ENCODE results near the gene SEZ6L2. TPM values are rescaled to one million over a fixed set of nuclear protein-coding genes. Genes with fewer than 3 reads are reported as not detected.

The SEZ6L2 gene
- total and polyA plus RNA-seq, 2 of the 13 experiments (the other 11 are each of a cell fraction or from before 2014, with no cell fraction given) = 14.9 to 16.9 TPM

DNA sequence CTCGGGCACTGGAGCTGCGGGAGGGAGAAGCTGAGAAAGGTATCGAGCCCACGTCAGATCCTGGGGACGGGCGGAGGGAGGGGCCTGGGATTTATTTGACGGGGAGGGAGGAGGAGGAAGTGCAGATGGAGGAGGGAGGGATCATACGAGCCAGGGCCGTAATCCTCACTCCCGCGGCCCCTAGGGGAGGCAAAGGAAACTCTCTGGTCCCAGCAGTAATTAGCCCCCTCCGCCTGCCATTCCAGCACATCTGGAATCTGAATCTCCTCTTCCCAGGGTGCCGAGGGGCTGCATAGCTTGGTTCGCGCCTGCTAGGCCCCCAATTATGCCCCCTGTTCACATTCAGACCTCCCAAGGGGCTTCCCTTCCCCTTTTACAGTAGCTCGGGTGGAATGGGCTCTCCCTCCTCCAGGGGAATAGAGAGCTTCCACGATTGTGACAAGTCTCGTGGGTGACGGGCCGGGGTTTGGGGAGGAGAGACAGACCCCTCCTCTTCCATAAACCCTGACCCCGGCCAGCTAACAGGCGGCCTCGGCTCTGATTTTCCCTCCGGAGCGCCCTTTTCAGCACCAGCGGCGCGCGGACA lies at the start of gene SEZ6L2 (continued):
- no peak for TF ChIP-seq ZNF547 (CRISPR knock-in tag; IDR thresholded peaks at IDR 0.05)

DNA sequence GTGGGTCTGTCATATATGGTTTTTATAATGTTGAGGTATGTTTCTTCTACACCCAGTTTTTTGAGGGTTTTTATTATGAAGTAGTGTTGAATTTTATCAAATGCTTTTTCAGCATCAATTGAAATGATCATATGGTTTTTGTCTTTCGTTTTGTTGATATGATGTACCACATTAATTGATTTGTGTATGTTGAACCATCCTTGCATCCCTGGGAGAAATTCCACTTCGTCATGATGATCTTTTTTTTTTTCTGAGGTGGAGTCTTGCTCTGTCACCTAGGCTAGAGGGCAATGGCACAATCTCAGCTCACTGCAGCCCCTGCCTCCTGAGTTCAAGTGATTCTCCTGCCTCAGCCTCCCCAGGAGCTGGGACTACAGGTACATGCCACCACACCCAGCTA lies 48.5 kb upstream of the SEZ6L2 start:
- Histone ChIP-seq H3K36me3 (replicated peaks in 1 of 2; ENCODE audit: control insufficient read depth in 1 of 2, insufficient read depth in 2 of 2, low read length in 2 of 2) (no peaks in the 10 kb centered on the region), H2AFZ (ENCODE audit: low read length) (no peak overlapping the region), H3K9ac (ENCODE audit: insufficient read depth, low read depth, low read length) (no peak overlapping the region), H3K27me3 (ENCODE audit: control insufficient read depth in 1 of 2, insufficient read depth in 2 of 2, low read length in 2 of 2) (peaks cover 0 to 10% of the 10 kb centered on the region in 2 experiments; a peak in 1 of 5 replicates), H4K20me1 (ENCODE audit: insufficient read depth, low read length) (no peaks in the 10 kb centered on the region), H3K9me3 (ENCODE audit: low read length) (peaks cover 8% of the 10 kb centered on the region; the same call in 1 of the 2 replicates), H3K4me3 (replicated peaks in 1 of 3; ENCODE audit: insufficient read depth in 1 of 3, low read depth in 2 of 3, low read length in 3 of 3) (no peak overlapping the region), H3K27ac (ENCODE audit: extremely low read length, insufficient read depth, low read length) (no peak overlapping the region), H3K79me2 (ENCODE audit: insufficient read depth, low read length) (no peaks in the 10 kb centered on the region), H3K4me2 (ENCODE audit: low read depth, low read length) (no peak overlapping the region), H3K4me1 (ENCODE audit: insufficient read depth, low read length) (peaks cover 36% of the 10 kb centered on the region)
- FAIRE-seq = no peak
- in situ Hi-C loops (cut with HindIII; ENCODE audit: extremely low pct_ligation_motif_present, low pct_unique_long_range_greater_than_20kb) = no loop called here
- WGBS (ENCODE audit: low lambda C conversion rate) = 1% methylated on average over 2 of the region's 2 CpGs
- ATAC-seq = no peak
- DNase-seq (ENCODE audit: low spot score) = no peak
- BruUV-seq (replicated peaks) = no TSS peak
- intact Hi-C loops (cut with micrococcal nuclease; ENCODE audit: unreplicated experiment) = no loop called here
- CTCF ChIA-PET (ENCODE audit: low intra/inter-chr PET ratio, low total read pairs) = no interaction called here
- POLR2A ChIA-PET = no interaction called here
- TF ChIP-seq ZNF737 (CRISPR knock-in tag; IDR thresholded peaks at IDR 0.05; ENCODE audit: borderline replicate concordance) (no peak), ZNF775 (CRISPR knock-in tag; IDR thresholded peaks at IDR 0.05; ENCODE audit: borderline replicate concordance) (no peak), SIX4 (CRISPR knock-in tag; IDR thresholded peaks at IDR 0.05) (no peak), CBX5 (CRISPR knock-in tag; IDR thresholded peaks at IDR 0.05; ENCODE audit: borderline replicate concordance) (no peak), ZNF572 (CRISPR knock-in tag; IDR thresholded peaks at IDR 0.05) (no peak), ARID2 (CRISPR knock-in tag; IDR thresholded peaks at IDR 0.05; ENCODE audit: borderline replicate concordance) (no peak), ZNF644 (CRISPR knock-in tag; IDR thresholded peaks at IDR 0.05; ENCODE audit: low read depth) (no peak), ZNF614 (CRISPR knock-in tag; IDR thresholded peaks at IDR 0.05; ENCODE audit: borderline replicate concordance) (no peak), TCF7 (IDR thresholded peaks at IDR 0.05; ENCODE audit: low read depth) (no peak), MLLT10 (CRISPR knock-in tag; IDR thresholded peaks at IDR 0.05) (no peak), FOXC1 (CRISPR knock-in tag; IDR thresholded peaks at IDR 0.05; ENCODE audit: borderline replicate concordance) (no peak), SKI (IDR thresholded peaks at IDR 0.05; ENCODE audit: partially characterized antibody) (no peak)
- TF ChIP-seq, protein P1, sequence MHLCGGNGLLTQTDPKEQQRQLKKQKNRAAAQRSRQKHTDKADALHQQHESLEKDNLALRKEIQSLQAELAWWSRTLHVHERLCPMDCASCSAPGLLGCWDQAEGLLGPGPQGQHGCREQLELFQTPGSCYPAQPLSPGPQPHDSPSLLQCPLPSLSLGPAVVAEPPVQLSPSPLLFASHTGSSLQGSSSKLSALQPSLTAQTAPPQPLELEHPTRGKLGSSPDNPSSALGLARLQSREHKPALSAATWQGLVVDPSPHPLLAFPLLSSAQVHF (CRISPR knock-in tag; IDR thresholded peaks at IDR 0.05) = no peak
- TF ChIP-seq, protein P2, sequence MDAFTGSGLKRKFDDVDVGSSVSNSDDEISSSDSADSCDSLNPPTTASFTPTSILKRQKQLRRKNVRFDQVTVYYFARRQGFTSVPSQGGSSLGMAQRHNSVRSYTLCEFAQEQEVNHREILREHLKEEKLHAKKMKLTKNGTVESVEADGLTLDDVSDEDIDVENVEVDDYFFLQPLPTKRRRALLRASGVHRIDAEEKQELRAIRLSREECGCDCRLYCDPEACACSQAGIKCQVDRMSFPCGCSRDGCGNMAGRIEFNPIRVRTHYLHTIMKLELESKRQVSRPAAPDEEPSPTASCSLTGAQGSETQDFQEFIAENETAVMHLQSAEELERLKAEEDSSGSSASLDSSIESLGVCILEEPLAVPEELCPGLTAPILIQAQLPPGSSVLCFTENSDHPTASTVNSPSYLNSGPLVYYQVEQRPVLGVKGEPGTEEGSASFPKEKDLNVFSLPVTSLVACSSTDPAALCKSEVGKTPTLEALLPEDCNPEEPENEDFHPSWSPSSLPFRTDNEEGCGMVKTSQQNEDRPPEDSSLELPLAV (CRISPR knock-in tag; conservative IDR thresholded peaks at IDR 0.05; ENCODE audit: low read depth) = no peak
- TF ChIP-seq, protein P3, sequence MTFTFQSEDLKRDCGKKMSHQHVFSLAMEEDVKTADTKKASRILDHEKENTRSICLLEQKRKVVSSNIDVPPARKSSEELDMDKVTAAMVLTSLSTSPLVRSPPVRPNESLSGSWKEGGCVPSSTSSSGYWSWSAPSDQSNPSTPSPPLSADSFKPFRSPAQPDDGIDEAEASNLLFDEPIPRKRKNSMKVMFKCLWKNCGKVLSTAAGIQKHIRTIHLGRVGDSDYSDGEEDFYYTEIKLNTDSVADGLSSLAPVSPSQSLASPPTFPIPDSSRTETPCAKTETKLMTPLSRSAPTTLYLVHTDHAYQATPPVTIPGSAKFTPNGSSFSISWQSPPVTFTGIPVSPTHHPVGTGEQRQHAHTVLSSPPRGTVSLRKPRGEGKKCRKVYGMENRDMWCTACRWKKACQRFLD (CRISPR knock-in tag; IDR thresholded peaks at IDR 0.05; ENCODE audit: borderline replicate concordance) = no peak
- TF ChIP-seq, protein P4, sequence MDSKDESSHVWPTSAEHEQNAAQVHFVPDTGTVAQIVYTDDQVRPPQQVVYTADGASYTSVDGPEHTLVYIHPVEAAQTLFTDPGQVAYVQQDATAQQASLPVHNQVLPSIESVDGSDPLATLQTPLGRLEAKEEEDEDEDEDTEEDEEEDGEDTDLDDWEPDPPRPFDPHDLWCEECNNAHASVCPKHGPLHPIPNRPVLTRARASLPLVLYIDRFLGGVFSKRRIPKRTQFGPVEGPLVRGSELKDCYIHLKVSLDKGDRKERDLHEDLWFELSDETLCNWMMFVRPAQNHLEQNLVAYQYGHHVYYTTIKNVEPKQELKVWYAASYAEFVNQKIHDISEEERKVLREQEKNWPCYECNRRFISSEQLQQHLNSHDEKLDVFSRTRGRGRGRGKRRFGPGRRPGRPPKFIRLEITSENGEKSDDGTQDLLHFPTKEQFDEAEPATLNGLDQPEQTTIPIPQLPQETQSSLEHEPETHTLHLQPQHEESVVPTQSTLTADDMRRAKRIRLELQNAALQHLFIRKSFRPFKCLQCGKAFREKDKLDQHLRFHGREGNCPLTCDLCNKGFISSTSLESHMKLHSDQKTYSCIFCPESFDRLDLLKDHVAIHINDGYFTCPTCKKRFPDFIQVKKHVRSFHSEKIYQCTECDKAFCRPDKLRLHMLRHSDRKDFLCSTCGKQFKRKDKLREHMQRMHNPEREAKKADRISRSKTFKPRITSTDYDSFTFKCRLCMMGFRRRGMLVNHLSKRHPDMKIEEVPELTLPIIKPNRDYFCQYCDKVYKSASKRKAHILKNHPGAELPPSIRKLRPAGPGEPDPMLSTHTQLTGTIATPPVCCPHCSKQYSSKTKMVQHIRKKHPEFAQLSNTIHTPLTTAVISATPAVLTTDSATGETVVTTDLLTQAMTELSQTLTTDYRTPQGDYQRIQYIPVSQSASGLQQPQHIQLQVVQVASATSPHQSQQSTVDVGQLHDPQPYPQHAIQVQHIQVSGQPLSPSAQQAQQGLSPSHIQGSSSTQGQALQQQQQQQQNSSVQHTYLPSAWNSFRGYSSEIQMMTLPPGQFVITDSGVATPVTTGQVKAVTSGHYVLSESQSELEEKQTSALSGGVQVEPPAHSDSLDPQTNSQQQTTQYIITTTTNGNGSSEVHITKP (CRISPR knock-in tag; IDR thresholded peaks at IDR 0.05; ENCODE audit: low read depth) = no peak

Data from HepG2 (cell line).